ENCODE results near the gene BTNL9. TPM values are rescaled to one million over a fixed set of nuclear protein-coding genes. Genes with fewer than 3 reads are reported as not detected.

Gene BTNL9
- total and polyA plus RNA-seq, 12 donors = 16.0 to 254 (median 31.0) TPM

- DNase-seq (no peak), ATAC-seq (peak in 2 of 8 donors; percentile 8 to 11)
- Histone ChIP-seq H3K27me3 (peaks cover 13 to 99% (median 93%) of the 10 kb centered on the region in 7 donors), H3K27ac (peak overlapping the region; percentile 65 to 92 (median 82)), H3K4me1 (peaks cover 0 to 60% (median 32%) of the 10 kb centered on the region in 9 donors), H3K4me3 (peak overlapping the region; percentile 40 to 68 (median 54)), H3K9me3 (no peaks in the 10 kb centered on the region), H3K36me3 (peaks cover 0 to 23% (median 0%) of the 10 kb centered on the region in 9 donors)
- WGBS, 2 donors = 12 to 23% methylated on average over 7 of the region's 7 CpGs
- TF ChIP-seq CTCF (IDR thresholded peaks at IDR 0.05) = no peak
- intact Hi-C loops (cut with DNase I) = loop anchor here in 2 of 10 donors (10.0 kb wide), 2 partner anchors 101 to 189 kb away; partner anchors contain the start of gene ZFP62 (in 1 of the 2)
Observed at GRCh38 chr5:181054138-181054537, 14.1 kb downstream of the BTNL9 start.

- H3K27me3 ChIP-seq = peaks cover 12 to 99% (median 93%) of the 10 kb centered on the region in 7 donors
- peak overlapping the region in 6 of 10 donors; percentile 69 to 89 (median 84) for H3K27ac ChIP-seq
- DNase-seq (no peak), ATAC-seq (peak in 2 of 8 donors; percentile 34 to 44)
- no peaks in the 10 kb centered on the region for H3K9me3 ChIP-seq
- WGBS, 2 donors = 24 to 43% methylated on average over 7 of the region's 7 CpGs
- peaks cover 0 to 24% (median 0%) of the 10 kb centered on the region in 9 donors for H3K36me3 ChIP-seq
- H3K4me3 ChIP-seq = peak overlapping the region in 7 of 10 donors; percentile 40 to 68 (median 56)
- intact Hi-C loops (cut with DNase I) = loop anchor here in 2 of 10 donors (10.0 kb wide), 2 partner anchors 100 to 190 kb away; partner anchors contain the start of gene ZFP62 (in 1 of the 2)
- peaks cover 0 to 54% (median 27%) of the 10 kb centered on the region in 9 donors for H3K4me1 ChIP-seq
- no peak for TF ChIP-seq CTCF (IDR thresholded peaks at IDR 0.05)
Observed at GRCh38 chr5:181054871-181055459, 14.9 kb downstream of the BTNL9 start.

- 84 to 86% methylated on average over 8 of the region's 8 CpGs for WGBS, 2 donors
- H3K4me1 ChIP-seq = peaks cover 0 to 39% (median 20%) of the 10 kb centered on the region in 9 donors
- no peak for TF ChIP-seq CTCF (IDR thresholded peaks at IDR 0.05)
- H3K27me3 ChIP-seq = peaks cover 9 to 99% (median 93%) of the 10 kb centered on the region in 7 donors
- H3K9me3 ChIP-seq = no peaks in the 10 kb centered on the region
- no peak overlapping the region for H3K27ac ChIP-seq
- ATAC-seq (no peak), DNase-seq (no peak)
- H3K4me3 ChIP-seq = no peak overlapping the region
- intact Hi-C loops (cut with DNase I) = loop anchor here in 2 of 10 donors (10.0 kb wide), 2 partner anchors 98 to 192 kb away; partner anchors contain the start of gene ZFP62 (in 1 of the 2)
- peaks cover 0 to 21% (median 0%) of the 10 kb centered on the region in 9 donors for H3K36me3 ChIP-seq
Observed at GRCh38 chr5:181056431-181056830, 16.4 kb downstream of the BTNL9 start.

GRCh38 chr5:181058321-181058720 is 18.3 kb downstream of the BTNL9 start:
- no peaks in the 10 kb centered on the region for H3K9me3 ChIP-seq
- H3K27me3 ChIP-seq = peaks cover 5 to 98% (median 91%) of the 10 kb centered on the region in 7 donors
- peaks cover 0 to 25% (median 8%) of the 10 kb centered on the region in 9 donors for H3K4me1 ChIP-seq
- H3K27ac ChIP-seq = no peak overlapping the region
- peaks cover 0 to 21% (median 0%) of the 10 kb centered on the region in 9 donors for H3K36me3 ChIP-seq
- no peak for TF ChIP-seq CTCF (IDR thresholded peaks at IDR 0.05)
- DNase-seq (no peak), ATAC-seq (no peak)
- no peak overlapping the region for H3K4me3 ChIP-seq
- intact Hi-C loops (cut with DNase I) = loop anchor here in 2 of 10 donors (10.0 kb wide), 2 partner anchors 96 to 194 kb away; partner anchors contain the start of gene ZFP62 (in 1 of the 2)
- WGBS, 2 donors = 70 to 77% methylated on average over 9 of the region's 9 CpGs
